SU-DHL-6 (cell line): ENCODE results near the gene CD19.
A peak's percentile ranks its signal among the peaks of the same experiment; 100 is the strongest.

Experiments
- H2AFZ ChIP-seq: fragments of 200-600 bp; sonication (generic); 2 replicates; pipeline ENCODE4 v1.6.1; 2014; ENCODE audit warnings: low read depth, mild to moderate bottlenecking, moderate library complexity, mixed read lengths, antibody characterized with exemption, low read length; ENCODE audit not compliant: severe bottlenecking
- H3F3A ChIP-seq: fragments of 200-600 bp; shearing (Covaris generic); 2 replicates; pipeline ENCODE4 v1.6.0; 2016; ENCODE audit warnings: antibody characterized with exemption, mild to moderate bottlenecking; ENCODE audit not compliant: insufficient read depth
- H3K27ac ChIP-seq: fragments of 200-600 bp; sonication (generic); 2 replicates; pipeline ENCODE4 v1.5.1; 2016; ENCODE audit warnings: low read depth, mild to moderate bottlenecking, low read length, moderate library complexity, mixed read lengths
- H3K27me3 ChIP-seq: fragments of 200-600 bp; sonication (generic), shearing (Covaris generic); 2 replicates; pipeline ENCODE4 v1.6.0; 2014; ENCODE audit warnings: mild to moderate bottlenecking, low read length
- H3K36me3 ChIP-seq: fragments of 200-600 bp; sonication (generic); 2 replicates; pipeline ENCODE4 v1.6.1; 2014; ENCODE audit warnings: mild to moderate bottlenecking, low read length, mixed read lengths
- H3K4me2 ChIP-seq: fragments of 300-600, 200-600 bp; shearing (Covaris generic), sonication (generic); 2 replicates; pipeline ENCODE4 v1.6.0; 2014; ENCODE audit warnings: low read length, low read depth, mild to moderate bottlenecking; ENCODE audit not compliant: poor library complexity, severe bottlenecking
- H3K4me3 ChIP-seq: fragments of 200-600 bp; sonication (generic); 2 replicates; pipeline ENCODE4 v1.5.1; 2014; ENCODE audit warnings: antibody characterized with exemption, low read length, mild to moderate bottlenecking, mixed read lengths; ENCODE audit not compliant: insufficient read depth, poor library complexity, severe bottlenecking
- H3K79me2 ChIP-seq: fragments of 200-600 bp; sonication (generic); 2 replicates; pipeline ENCODE4 v1.6.1; 2014; ENCODE audit warnings: mild to moderate bottlenecking, low read length, moderate library complexity; ENCODE audit not compliant: insufficient read depth
- H3K9ac ChIP-seq: fragments of 200-600 bp; sonication (generic); 2 replicates; pipeline ENCODE4 v1.7.0; 2014; ENCODE audit warnings: mild to moderate bottlenecking, low read length
- H3K9me2 ChIP-seq: fragments of 200-600 bp; sonication (generic); replicated peaks from 2 replicates; pipeline ENCODE4 v1.6.1; 2014; ENCODE audit warnings: low read length; ENCODE audit not compliant: insufficient read depth
- H3K9me3 ChIP-seq: fragments of 200-600 bp; sonication (generic); 2 replicates; pipeline ENCODE4 v1.6.1; 2014; ENCODE audit warnings: low read length, mixed read lengths; ENCODE audit not compliant: insufficient read depth
- H4K20me1 ChIP-seq: fragments of 200-600 bp; sonication (generic); 2 replicates; pipeline ENCODE4 v1.6.1; 2014; ENCODE audit warnings: low read depth, mild to moderate bottlenecking, antibody characterized with exemption, low read length, moderate library complexity, mixed read lengths
- EZH2phosphoT487 ChIP-seq: fragments of 200-600 bp; sonication (generic), shearing (Covaris generic); conservative IDR thresholded peaks from 2 replicates; pipeline ENCODE4 v1.6.1; 2018; ENCODE audit warnings: mild to moderate bottlenecking, antibody characterized with exemption, low read length, moderate library complexity, mixed read lengths
- TF ChIP-seq, protein P1 (sequence below): fragments of 200-600 bp; sonication (generic); IDR thresholded peaks from one replicate; pipeline ENCODE4 v1.5.1; 2017; ENCODE audit warnings: antibody characterized with exemption, mild to moderate bottlenecking, low read length, moderate library complexity; ENCODE audit not compliant: insufficient read depth, poor library complexity, severe bottlenecking

CD19 gene

DNA sequence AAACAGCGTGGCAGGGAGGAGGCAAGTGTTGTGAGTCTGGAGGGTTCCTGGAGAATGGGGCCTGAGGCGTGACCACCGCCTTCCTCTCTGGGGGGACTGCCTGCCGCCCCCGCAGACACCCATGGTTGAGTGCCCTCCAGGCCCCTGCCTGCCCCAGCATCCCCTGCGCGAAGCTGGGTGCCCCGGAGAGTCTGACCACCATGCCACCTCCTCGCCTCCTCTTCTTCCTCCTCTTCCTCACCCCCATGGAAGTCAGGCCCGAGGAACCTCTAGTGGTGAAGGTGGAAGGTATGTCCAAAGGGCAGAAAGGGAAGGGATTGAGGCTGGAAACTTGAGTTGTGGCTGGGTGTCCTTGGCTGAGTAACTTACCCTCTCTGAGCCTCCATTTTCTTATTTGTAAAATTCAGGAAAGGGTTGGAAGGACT lies at the start of gene CD19:
Gene CD19 (plus strand): TSS at position 171 of the 425 bp plus-strand sequence. CDS start 30 bp downstream, at position 201.
- peaks cover 5% of the 10 kb centered on the region; the same call in 1 of the 2 replicates for H3K36me3 ChIP-seq
- no peak for TF ChIP-seq EZH2phosphoT487
- TF ChIP-seq, protein P1, sequence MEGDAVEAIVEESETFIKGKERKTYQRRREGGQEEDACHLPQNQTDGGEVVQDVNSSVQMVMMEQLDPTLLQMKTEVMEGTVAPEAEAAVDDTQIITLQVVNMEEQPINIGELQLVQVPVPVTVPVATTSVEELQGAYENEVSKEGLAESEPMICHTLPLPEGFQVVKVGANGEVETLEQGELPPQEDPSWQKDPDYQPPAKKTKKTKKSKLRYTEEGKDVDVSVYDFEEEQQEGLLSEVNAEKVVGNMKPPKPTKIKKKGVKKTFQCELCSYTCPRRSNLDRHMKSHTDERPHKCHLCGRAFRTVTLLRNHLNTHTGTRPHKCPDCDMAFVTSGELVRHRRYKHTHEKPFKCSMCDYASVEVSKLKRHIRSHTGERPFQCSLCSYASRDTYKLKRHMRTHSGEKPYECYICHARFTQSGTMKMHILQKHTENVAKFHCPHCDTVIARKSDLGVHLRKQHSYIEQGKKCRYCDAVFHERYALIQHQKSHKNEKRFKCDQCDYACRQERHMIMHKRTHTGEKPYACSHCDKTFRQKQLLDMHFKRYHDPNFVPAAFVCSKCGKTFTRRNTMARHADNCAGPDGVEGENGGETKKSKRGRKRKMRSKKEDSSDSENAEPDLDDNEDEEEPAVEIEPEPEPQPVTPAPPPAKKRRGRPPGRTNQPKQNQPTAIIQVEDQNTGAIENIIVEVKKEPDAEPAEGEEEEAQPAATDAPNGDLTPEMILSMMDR, result no peak
- H3K9me2 ChIP-seq, result no peaks in the 10 kb centered on the region
- peak within 1 kb of the TSS; percentile 93 for H3K4me2 ChIP-seq
- peaks cover 32% of the 10 kb centered on the region for H3F3A ChIP-seq
- peak within 1 kb of the TSS; percentile 84 for H3K27ac ChIP-seq
- peak within 1 kb of the TSS; percentile 91 for H3K9ac ChIP-seq
- no peaks in the 10 kb centered on the region for H4K20me1 ChIP-seq
- H3K9me3 ChIP-seq, result no peaks in the 10 kb centered on the region
- peak within 1 kb of the TSS; percentile 78 for H3K4me3 ChIP-seq
- H3K27me3 ChIP-seq, result no peaks in the 10 kb centered on the region
- peaks cover 16% of the 10 kb centered on the region for H3K79me2 ChIP-seq
- H2AFZ ChIP-seq, result peak within 1 kb of the TSS; percentile 38

DNA sequence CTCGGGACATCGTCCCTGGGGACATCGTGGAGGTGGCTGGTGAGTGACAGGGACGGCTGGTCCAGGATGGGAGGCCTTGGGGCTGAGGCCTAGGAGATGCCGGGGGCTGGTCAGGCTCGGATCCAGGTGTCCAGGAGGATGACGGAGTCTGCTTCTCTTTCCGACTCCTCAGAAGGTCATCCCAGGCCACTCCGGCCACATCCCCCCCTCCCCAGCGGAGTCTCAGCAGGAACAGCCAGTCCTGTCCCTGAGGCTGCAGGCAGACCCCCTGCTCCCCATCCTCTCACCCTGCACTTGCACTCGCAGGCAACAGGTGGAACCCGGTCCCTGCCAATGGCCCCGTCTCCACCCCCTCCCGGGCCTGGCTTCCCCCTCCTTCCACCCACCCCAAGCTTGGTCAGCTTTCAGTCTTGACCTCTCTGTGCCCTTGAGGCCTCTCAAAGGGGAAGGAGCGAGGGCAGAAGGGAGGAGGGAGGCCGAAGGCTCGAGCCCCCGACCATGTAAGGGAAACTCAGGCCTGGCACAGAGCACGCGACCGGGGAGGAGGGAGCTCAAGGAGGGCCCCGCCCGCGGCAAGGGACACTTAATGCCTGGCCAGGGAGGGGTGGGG lies 49.1 kb upstream of the CD19 start:
- no peak overlapping the region for H2AFZ ChIP-seq
- H3K36me3 ChIP-seq, result no peaks in the 10 kb centered on the region
- H3K9ac ChIP-seq, result no peak overlapping the region
- peaks cover 4% of the 10 kb centered on the region; the same call in 1 of the 2 replicates for H3K79me2 ChIP-seq
- no peaks in the 10 kb centered on the region for H3K27me3 ChIP-seq
- H3K9me3 ChIP-seq, result peaks cover 4% of the 10 kb centered on the region; the same call in 1 of the 2 replicates
- H3K4me2 ChIP-seq, result no peak overlapping the region
- no peak overlapping the region for H3K4me3 ChIP-seq
- H3F3A ChIP-seq, result no peaks in the 10 kb centered on the region
- H4K20me1 ChIP-seq, result no peaks in the 10 kb centered on the region
- H3K9me2 ChIP-seq, result no peaks in the 10 kb centered on the region
- TF ChIP-seq, protein P1, result no peak
- TF ChIP-seq EZH2phosphoT487, result no peak
- no peak overlapping the region for H3K27ac ChIP-seq

- peaks cover 4% of the 10 kb centered on the region; the same call in 1 of the 2 replicates for H3K9me3 ChIP-seq
- no peaks in the 10 kb centered on the region for H3K36me3 ChIP-seq
- no peak overlapping the region for H3K9ac ChIP-seq
- H3K27me3 ChIP-seq, result no peaks in the 10 kb centered on the region
- no peaks in the 10 kb centered on the region for H3K9me2 ChIP-seq
- no peaks in the 10 kb centered on the region for H4K20me1 ChIP-seq
- TF ChIP-seq, protein P1, result no peak
- no peak for TF ChIP-seq EZH2phosphoT487
- peaks cover 4% of the 10 kb centered on the region; the same call in 1 of the 2 replicates for H3K79me2 ChIP-seq
- H2AFZ ChIP-seq, result no peak overlapping the region
- H3K4me3 ChIP-seq, result no peak overlapping the region
- no peak overlapping the region for H3K27ac ChIP-seq
- no peak overlapping the region for H3K4me2 ChIP-seq
- H3F3A ChIP-seq, result no peaks in the 10 kb centered on the region
These were observed 48.4 kb upstream of the CD19 start for GRCh38 chr16:28883221-28883996.
